Stimulated activated CD4-positive, alpha-beta T cell treated with anti-CD3 and anti-CD28 coated beads, TNF-alpha, amount 100 ng/mL, for 24 hours (primary cell): ENCODE data around the gene NPFFR1.
"Not testable (repeated sequence)": the region's sequence is repeated elsewhere in the genome, so short reads cannot be mapped to it uniquely, and the experiment has no call there.

ENCODE experiments used
- DNase-seq, 3 experiments: peaks; one replicate each; pipeline ENCODE4 v3.0.0-alpha.2; 2020; ENCODE audit warnings: low read depth in 3 of 3

NPFFR1 gene

DNA sequence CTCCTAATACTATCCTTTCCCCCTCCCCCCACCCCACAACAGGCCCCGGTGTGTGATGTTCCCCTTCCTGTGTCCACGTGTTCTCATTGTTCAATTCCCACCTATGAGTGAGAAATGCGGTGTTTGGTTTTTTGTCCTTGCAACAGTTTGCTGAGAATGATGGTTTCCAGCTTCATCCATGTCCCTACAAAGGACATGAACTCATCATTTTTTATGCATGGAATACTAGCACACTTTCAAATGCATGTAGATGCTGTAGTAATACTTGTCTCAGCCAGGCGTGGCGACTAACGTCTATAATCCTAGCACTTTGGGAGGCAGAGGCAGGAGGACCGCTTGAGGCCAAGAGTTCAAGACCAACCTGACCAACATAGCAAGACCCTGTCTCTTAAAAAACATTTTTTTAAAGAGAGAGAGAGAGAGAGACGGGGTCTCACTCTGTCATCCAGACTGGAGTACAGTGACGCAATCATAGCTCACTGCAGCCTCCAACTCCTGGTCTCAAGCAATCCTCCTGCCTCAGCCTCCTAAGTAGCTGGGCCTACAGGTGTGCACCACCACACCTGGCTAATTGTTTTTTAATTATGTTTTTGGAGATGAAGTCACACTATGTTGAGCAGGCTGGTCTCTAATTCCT is 60.9 kb downstream of the NPFFR1 start:
- DNase-seq: not testable (repeated sequence)

DNA sequence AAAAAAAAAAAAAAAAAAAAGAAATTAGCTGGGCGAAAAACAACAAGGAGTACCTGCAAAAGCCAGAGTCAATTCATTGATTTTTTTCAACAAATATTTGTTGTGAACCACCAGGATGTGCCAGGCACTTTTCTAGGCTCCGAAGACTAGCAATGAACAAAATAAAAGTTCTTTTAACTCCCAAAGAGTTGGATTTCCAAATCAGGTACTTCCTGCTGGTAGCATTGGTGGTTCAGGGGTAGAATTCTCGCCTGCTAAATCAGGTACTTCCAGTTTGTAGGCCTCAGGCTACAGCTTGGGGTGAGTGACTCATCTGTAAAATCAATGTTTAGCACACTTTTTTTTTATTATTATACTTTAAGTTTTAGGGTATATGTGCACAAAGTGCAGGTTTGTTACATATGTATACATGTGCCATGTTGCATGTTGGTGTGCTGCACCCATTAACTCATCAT is 61.4 kb downstream of the NPFFR1 start:
- DNase-seq: no peak

DNA sequence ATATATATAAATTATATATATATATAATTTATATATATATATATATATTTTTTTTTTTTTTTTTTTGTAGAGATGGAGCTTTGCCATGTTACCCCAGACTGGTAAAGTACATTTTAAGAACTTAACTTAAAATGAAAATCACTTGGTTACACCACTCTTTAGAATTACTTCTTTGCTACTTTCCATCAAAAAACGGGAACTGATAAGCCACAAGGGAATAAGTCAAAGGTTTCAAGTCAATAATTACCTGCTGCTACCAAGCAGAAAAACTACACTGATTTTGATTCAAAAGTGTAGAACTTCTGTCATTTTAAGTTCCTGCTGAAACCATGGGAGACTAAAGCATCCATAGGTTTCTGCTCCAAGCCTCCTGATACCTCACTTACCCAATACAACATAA is 62.8 kb downstream of the NPFFR1 start:
- DNase-seq: no peak

DNA sequence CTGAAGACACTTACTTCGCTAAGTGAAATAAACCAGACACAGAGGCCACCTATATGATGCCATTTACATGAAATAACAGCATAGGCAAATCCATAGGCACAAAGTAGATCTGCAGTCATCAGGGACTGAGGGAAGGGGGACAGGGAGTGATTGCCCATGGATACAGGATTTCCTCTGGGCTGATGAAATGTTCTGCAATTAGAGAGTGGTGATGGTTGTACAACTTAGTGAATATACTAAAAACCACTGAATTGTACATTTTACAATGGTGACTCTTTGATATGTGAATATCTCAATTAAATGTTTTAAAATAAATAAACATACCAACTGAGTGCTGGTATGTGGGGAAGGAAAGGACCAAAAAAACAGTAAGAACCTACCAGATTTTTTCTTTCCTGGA is 70.9 kb downstream of the NPFFR1 start:
- no peak for DNase-seq

DNA sequence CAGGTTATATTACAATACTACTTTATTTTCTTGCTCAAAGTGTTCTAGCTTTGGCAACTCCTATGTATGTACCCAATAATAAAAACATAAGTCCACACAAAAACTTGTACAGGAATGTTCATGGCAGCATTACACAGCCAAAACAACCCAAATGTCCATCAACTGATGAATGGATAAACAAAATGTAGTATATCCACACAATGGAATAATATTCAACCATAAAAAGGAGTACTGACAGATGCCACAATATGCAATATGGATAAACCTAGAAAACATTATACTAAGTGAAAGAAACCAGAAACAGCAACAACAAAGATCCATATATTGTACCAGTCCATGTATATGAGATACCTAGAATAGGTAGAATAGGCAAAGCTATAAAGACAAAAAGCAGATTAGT is 71.5 kb downstream of the NPFFR1 start:
- no peak for DNase-seq

DNA sequence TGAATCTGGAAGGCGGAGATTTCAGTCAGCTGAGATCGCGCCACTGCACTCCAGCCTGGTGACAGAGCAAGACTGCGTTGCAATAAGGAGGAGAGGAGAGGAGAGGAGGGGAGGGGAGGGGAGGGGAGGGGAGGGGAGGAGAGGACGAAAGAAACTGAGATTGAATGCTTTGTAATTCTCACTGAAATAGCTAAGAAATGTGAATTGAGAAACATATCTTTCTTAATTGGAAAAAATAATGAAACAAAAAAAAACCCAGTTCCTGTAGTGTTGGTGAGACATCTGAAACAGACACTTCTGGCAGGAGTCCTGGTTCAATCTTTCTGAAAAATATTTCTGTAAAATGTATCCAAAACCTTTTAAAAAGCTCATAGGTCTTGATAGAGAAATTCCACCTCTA is 77.0 kb downstream of the NPFFR1 start:
- DNase-seq: no peak

DNA sequence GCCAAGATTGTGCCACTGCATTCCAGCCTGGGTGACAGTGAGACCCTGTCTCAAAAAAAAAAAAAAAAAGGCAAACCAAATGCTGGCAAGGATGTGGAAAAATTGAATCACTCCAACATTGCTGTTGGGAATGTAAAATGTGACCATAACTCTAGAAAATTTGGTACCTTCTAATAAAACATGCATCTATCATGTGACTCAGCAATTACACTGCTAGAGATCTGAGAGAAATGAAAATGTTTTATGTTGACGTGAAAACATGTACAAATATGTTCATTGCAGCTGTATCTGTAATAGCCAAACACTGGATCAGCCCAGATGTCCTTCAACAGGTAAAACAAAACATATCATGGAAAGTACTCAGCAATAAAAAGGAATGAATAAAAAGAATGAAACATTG is 82.7 kb downstream of the NPFFR1 start:
- DNase-seq: no peak

DNA sequence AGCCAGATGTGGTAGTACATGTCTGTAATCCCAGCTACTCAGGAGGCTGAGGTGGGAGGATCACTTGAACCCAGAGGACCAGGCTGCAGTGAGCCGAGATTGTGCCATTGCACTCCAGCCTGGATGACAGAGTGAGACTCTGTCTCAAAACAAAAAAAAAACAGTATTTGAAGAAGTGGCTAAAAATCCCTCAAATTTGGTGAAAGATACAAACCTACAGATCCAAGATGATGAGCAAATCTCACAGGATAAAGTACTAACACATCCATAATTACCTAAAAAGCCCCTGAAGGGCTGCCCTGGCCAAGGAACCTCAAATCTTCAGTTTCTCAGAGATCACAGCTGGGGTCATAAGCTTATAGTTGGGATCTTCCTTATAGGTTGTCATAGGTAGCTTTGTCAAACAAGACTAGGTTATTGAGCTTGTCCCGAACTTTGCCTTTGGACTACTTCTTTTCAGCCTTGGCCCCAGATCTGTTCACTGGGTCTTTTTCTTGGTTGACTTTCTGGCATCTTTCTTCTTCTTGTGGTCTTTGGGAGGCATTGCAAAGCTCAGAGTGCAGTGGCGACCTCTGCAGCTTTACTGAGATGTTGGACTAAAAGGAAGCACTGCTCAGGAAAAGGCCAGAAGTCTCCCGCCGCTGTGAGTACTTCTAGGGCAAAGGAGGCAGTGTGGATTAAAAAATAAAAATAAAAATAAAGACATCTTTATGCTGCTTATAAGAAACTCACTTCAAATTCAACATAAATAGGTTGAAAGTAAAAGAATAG is 84.9 kb downstream of the NPFFR1 start:
- no peak for DNase-seq
